Fibroblast of skin of right biceps (primary cell): ENCODE data around the gene SYT1.

Source experiments
- DNase-seq: peaks from one replicate; pipeline ENCODE4 v3.0.0-alpha.2; 2013

Gene SYT1

DNA sequence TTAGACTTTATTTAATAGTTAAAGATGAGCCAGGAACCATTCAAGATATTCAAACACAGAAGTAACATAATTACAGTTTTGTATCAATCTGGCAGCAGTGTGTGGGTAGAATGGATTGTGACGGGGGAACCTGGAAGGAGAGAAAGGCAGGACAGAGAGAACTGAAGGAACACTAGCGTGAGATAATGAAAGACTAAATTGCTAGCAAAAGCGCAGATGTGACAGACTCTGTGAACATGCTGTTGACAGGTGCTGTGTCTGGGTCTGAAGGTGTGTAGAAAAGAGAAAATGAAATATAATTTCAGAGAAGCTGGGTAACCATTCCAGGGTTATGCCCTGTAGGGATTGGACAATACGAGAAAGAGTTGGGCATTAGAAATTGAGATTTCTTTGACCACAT lies 372.3 kb downstream of the SYT1 start:
- DNase-seq = no peak

DNA sequence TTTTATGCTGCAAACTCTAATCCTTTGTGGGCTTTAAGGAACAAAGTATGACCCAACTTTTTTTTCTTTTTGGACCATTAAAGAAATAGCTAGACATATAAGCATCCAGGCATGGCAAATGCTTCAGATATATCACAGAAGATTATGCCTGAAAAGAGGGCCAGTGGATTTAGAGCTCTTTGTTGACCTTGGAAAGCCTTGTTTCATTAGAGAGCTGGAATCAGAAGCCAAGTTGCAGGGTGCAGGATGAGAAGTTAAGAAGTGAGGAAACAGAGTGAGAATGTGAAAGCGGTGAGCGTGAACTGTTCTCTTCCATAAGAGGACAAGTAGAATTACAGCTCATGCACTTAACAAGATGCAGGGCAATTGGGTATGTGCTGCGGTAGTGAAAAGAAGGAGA lies 373.7 kb downstream of the SYT1 start:
- DNase-seq = no peak

DNA sequence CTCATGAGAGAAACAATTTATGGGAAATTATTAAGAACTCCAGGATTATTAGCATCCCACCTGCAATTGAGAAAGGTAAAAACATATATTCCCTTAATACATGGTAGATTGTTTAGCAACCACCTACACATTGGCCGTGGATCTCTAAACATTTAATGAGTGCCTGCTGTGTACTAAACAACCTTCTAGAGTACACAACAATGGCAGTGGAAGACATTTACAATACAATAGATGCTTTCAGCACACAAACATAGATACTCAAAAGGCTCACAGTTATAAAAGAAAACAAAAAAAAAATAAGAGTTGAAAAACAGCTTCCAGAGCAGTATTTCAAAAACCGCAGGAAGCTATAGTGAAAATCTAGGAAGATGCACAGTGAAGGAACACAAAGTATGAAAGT lies 382.9 kb downstream of the SYT1 start:
- no peak for DNase-seq

DNA sequence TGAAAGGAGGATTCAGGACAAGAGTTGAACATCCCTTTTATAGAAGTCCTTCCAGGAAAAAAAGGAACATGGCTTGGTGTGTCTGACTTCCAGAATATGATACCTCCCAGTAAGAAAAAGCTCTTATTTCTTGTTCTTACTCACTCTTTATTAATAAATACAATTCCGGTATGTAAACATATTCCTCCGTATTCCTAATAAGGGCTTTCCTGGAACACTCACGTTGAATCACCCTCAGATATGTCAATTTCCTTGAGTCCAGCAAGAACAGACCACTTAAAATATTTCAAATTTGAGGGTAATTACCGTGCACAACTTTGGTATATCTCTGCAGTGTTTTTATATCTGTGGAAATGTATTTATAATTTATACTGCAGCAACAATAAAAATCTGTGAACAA lies 385.6 kb downstream of the SYT1 start:
- peak; percentile 17 for DNase-seq

DNA sequence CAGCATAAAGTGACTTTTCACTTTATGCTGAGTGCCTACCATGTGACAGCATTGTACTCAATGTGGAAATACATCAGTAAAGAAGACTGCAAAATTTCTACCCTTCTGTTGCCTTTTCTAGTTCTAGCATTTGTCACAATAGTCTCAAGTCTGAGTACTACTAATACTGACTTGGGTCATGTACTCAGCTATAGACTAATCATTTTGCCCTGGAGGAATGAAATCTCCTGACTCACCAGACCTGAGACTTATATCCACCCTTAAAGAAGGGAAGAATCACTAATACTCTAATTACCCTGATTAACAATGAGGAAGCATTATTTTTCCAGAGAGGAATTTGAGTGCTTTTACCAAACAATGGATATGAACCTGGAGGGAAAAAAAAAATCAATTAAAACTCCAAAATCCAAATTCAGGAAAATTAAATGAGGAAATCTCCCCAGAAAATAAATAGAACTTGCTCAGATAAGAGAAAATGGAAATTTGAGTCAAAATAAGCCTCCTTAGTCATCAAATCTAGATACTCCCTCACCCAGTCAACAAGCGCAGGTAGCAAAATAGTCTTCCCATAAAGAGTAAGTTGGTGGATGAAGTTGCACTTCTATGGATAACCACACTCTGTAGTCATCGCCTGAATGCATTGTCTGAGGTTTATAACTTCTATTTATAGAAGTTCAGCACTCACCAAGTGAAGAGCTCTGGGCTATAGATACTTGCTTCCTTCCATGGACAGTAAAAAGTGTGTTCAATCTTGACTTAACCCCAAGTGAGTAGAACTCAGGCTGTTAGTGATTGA lies 386.6 kb downstream of the SYT1 start:
- DNase-seq = peak; percentile 6

DNA sequence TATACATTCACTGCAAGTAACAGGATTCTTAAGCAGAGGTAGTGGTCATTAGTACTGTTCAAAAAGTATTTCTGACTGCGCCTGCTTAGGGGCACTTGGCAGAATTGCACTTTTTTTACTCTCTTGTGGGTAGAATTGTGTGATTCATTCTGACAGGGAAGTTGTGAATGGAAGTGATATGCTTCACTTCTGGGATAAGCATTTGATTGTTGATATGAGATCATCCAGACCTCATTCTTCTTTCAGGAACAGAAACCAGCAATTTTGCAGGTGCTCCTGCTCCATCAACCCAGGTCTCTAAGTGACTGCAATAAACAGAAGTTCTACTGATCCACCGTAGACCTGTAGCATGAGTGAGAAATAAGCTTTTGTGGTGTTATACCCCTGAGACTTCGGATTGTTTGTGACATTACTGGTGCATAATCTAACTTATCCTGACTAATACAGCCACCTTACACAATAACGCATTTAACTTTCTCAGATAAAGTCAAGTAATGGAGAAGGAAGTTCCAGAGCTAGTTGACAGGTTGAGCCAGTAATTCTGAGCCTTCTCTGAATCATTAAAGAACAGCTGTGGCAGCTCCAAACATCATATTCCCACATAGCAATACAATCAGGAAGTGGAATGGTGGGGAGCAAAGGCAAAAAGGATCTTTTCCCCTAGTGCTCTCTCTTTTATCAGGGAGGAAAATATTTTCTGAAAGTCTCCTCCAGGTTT lies 387.9 kb downstream of the SYT1 start:
- no peak for DNase-seq

DNA sequence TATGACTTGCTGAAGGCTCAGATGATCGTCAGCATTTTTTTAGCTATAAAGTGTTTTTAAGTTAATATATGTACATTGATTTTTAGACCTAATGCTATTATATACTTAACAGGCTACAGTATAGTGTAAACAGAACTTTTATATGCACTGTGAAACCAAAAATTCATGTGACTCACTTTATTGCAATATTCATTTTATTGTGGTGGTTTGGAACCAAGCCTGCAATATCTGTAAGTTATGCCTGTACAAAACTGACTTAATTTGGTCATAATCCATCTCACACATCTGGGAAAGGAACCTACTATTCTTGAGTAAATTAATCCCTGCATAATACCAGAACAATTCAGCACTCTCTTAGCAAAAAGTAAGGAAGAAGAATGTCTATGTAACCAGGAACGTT lies 390.7 kb downstream of the SYT1 start:
- DNase-seq = peak; percentile 43

DNA sequence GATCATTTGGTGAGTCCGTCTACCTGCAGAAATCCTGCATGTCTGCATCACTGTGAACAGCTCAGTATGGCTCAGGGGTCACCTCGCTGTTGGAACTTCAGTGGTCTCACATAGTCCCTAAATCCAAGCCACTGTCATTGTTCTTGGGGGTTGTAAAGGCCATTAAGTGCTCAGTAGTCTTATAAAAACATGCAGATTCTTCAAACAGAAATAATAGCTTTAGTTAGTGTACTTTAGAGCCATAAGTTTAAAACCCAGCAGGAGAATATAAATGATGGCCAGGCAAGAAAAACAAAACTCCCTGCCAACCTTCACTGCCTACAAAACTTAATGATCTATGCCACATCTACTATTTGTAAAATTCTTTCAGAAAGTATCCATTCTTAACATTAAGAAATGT lies 396.3 kb downstream of the SYT1 start:
- no peak for DNase-seq

DNA sequence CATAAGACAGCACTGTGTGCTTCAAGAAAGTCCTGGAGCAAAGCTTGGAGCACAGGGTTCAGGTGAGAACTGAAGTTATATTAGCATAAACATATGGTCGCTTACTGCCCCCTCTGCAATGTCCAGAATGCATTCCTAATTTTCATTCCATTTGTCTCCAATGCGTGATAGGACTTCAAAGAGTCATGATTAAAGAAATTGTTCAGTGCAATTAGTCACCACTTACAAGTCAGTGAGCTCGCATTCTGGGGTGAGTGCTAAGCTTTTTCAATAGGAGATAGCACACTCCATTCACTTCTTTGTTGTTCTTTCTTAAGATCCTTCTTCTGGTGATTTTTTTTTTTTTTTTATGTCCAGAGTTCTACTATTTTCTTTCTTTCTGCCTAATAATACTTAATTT lies 398.4 kb downstream of the SYT1 start:
- peak; percentile 15 for DNase-seq

DNA sequence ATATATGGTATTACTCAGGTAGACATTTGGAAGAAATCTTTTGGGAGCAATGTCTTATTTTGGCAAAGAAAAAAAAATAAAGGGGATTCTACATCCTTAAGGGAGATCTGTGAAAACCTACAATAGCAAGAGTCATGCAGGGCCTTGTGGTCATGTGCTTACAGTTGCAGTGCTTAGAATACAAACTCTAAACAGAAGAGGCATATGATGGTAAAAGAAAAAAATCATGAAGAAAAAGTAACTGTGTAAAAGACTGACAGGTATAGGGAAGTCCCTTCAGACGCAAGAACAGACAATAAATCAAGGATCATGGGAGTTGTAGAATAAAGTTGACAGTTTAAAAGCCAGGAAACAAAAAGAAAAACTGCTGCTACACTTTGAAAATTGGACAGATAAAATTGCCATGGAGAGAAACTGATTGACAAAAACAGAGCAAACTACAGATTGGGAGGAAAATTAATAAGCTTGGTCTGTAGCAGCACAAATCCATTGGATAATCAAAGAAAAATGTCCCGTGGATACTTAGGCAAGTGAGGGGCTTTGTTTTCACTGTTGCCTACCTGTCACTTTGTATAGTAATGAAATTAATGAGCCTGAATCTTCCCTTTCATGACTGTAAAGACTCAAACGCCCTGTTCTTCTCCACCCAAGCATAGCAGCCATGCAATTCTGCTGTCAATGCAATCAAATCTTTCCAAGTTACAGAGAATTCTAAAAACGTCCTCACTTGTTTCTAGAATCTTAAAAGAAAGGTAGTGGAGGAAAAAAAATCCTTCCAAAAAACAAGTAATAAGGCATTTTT lies 402.0 kb downstream of the SYT1 start:
- no peak for DNase-seq

DNA sequence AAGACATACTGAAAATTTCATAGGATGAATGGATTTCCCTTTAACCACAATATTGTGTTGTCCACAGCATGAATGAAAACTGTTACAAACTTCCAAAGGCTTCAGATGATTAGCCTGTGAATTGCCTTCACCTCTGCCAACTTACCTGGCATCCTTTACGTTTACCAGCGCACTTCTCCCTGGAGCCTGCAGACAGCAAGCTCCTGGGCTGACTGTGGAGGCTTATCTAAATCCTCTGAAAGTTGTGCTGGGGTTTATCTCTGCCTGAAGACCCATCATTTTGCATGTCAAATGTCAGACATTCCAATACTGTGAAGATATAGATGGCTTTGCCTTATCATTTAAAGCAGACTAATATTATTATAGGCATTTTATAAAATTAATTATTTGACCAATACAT lies 403.0 kb downstream of the SYT1 start:
- no peak for DNase-seq

DNA sequence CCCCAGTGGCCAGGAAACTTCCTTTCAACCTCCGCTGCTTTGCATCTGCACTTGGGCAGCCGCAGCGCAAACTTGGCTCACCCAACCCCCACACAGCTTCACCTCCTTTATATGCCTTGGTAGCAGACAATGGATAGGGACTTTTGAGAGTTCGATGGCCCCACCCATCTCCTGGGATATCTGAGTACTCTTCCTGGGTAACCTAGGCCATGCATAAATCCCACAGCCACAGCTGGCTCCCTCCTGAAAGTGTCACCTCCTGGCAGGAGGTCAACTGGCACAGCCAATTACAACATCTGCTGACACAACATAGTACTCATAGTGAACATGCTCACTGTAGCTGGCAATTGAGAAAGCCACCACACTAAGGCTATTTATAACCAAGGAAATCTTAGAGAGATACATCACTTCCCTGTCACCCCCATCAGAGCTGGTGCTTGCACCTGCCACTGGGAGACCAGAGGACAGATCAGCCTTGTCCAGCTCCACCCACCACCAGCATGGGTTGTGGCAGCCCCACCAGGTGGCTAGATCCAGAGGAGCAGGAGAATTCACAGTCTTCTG lies 410.0 kb downstream of the SYT1 start:
- DNase-seq = no peak

DNA sequence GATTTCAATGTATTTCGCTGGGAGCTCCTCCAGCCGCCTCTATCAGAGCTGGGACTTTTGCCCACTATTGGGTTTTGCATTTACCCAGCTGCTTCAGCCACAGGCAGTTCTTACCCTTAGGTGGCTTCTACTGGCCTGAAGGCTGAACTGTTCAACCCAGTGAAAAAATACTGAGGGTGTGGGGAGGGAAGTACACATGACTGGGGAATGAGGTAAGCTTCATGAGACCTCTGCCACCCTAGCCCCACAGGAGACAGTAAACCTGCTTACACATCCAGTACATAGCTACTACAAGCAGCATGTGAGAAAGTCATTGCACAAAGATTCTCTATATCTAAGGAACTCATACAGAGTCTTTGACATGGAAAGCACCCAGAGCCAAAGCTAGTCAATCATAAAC lies 411.1 kb downstream of the SYT1 start:
- DNase-seq = no peak

DNA sequence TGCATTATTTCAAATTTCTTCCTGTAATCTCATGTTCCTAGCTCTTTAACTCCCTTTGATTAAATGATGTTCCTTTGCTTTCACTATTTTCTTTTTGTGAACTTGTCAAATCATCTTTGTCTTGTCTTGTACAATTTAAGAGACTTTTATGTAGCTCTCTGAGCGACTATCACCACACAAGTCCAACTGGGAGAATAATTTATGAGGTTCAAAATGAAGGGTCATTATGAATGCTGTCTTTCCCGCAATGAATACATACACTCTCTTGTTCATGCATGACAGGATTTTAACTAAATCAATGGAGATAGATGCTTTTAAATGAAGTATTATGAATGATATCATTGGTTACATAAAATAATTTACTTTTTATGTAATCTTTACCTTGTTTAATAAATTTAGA lies 418.8 kb downstream of the SYT1 start:
- no peak for DNase-seq

DNA sequence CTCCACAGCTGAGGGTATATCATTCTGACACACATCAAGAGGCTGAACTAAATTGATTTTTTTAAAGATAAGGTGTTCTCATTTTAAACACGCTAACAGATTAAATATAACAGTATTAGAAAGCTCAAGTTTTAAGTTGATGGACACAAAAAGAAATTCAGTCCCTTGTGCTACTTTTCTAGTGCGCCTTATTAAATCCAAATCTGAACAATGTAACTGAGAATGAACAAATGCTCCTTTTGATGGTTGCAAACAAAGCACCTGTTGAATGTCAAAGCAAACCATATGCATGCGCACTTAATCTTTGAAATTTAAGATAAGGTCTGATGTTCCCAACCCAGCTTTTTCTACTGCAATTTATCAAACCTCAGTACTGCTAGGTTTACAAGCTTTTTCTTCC lies 424.3 kb downstream of the SYT1 start:
- DNase-seq = no peak

DNA sequence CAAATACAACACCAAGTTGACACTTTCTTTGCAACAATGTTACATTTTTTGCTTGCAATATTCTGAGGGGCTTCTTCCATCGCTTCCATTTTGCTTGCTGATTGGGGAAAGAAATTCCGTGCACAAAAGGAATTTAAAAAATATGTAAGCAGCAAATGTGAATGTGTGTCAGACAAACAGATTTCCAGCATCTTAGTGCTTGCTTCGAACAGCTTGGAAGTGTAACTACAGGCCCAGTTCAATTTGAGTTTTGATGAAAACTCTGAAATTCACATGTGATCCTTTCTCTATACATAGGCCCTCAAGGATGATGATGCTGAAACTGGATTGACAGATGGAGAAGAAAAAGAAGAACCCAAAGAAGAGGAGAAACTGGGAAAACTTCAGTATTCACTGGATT lies 427.1 kb downstream of the SYT1 start:
- DNase-seq = no peak

DNA sequence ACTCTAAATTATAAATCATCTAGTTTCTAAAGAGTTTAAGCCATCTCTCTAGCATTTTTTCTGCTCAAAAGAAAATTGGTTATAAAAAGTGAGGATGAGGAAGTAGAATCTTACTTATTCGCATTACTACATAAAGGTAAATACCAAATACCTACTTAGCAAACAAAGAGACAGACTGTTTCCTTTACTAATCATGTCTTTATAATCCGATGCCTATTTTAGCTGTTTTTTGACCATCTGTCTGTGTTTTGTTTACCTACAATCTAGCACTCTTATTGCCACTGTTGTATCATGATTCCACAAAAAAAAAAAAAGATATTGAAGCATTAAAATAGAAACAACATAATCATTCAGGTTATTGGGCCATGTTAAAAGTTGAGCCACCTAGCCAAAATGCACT lies 430.0 kb downstream of the SYT1 start:
- no peak for DNase-seq

DNA sequence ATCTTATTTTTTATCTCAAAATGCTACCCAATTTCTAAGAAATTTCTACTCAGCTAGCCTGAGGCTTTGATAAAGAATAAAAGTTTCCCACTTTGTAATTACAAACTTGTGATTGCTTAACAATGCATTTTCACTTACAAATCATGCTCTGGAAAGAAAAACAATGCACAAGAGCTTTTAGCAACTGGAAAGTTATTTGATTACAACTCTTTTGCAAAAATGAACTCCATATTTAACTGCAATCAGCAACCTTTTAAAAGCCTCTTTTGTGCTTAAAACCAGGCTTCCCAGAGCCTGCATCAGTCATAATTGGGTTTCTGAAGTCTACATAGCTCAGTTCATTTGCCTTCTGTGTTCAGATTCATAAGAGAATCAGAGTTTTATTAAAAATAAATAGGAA lies 431.0 kb downstream of the SYT1 start:
- no peak for DNase-seq

DNA sequence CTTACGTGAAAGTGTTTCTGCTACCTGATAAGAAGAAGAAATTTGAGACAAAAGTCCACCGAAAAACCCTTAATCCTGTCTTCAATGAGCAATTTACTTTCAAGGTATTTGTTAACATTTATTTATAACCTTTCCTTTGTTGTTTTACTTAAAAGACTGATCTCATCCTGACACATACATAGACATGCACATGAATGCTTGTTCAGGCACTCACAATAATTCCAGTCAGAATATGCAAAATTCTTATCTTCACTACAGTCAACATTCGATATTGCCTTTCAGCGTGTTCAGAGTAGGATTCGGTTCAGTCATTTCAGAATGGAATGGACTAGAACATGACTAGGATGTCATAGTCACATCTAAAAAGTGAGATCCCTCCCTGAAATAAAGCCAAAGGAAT lies 431.6 kb downstream of the SYT1 start:
- no peak for DNase-seq

DNA sequence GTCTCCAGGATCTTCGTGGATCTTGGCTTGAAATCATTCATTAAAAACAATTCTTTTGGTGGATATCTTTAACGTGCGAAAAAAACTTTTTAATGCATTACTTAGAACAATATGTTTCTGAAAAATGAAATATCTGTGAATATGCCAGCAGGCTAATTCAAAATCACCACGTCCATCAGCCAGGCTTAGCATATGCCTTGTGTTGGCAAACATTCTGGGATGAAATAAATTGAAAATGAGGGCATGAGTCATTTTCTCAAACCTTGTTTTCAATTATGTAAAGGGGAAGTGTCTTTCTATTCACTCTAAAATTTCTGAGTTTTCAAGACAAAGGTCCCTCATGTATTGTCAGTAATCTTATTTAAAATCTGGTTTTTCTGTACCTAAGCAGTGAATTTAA lies 432.3 kb downstream of the SYT1 start:
- DNase-seq = no peak

DNA sequence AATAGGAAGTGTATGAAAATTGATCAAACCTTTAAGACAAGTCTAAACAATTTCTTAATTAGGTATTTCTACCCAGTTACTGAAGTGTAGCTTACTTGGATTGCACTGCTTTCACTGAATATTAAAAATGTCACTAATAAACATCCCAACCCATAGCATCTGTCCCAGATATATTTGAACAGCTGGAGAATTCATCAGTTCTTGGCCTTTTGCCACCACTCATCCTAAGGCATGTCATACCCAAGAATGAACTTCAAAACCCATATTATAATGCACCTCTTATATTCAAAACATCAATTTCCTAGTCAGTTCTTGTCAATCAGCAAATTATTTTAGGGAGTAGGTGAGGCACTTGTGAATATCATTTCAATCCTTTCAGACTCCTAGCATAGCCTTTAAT lies 433.9 kb downstream of the SYT1 start:
- peak; percentile 2 for DNase-seq

DNA sequence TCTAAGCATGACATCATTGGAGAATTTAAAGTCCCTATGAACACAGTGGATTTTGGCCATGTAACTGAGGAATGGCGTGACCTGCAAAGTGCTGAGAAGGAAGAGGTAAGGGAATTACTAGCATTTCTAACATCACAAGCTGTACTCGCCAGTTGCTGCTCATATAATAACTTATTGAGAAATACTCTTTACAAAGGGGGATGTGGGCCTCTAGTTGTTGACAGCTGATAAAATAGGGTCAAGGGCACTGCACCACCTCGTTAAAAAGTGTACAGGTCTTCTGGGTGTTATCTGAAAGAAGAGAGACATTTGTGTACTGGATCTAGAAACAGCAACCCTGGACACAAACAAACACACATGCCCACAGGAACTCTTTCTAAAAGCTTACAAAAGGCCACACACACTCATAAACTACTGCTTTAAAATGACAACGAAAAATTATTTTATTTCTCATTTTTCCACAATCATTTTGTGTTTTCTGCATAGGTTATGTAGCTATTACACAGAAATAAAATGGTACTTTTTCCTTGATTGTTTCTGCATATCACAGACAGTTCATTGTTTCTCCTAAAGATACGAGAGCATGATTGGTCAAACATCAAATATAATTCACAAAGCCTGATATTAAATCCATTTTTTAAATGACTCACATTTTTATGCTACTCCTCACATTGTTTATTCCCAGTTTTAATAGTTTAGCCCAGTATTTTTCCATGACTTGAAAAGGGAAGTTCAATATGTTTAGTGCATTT lies 435.0 kb downstream of the SYT1 start:
- no peak for DNase-seq

DNA sequence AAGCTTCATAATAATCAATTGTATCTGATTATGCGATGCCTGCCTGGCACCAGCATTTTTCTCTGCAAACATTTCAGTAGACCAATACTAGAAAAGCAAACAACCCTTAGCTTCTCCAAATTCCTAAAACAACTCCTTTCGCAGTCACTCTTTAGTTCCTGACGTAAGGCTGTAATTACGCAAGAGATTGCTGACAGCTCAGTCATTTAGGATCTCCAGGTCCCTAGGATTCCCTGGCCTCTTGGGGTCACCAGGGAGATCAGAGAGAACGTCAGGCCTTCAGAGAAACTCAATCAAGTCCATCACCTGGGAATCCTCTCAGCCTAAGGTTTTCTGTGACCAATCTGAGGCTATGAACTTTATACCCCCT lies 435.6 kb downstream of the SYT1 start:
- peak; percentile 31 for DNase-seq
